Progenitor cell of endocrine pancreas (in vitro differentiated cells): ENCODE data around the gene PTCD1. TPM values are rescaled to one million over a fixed set of nuclear protein-coding genes. Genes with fewer than 3 reads are reported as not detected.
"Not testable (repeated sequence)": the region's sequence is repeated elsewhere in the genome, so short reads cannot be mapped to it uniquely, and the experiment has no call there.

ENCODE experiments used
- DNase-seq: peaks from one replicate; pipeline ENCODE4 v3.0.0; 2021; ENCODE audit warnings: low spot score; ENCODE audit not compliant: unreplicated experiment
- H3K27ac Mint-ChIP-seq: 2 replicates; pipeline ENCODE4 v1.8.0; 2021; ENCODE audit warnings: mild to moderate bottlenecking, moderate library complexity, mixed read lengths
- H3K27me3 Mint-ChIP-seq: 2 replicates; pipeline ENCODE4 v1.8.0; 2021; ENCODE audit warnings: mixed read lengths
- H3K36me3 Mint-ChIP-seq: 2 replicates; pipeline ENCODE4 v1.8.0; 2022; ENCODE audit warnings: mixed read lengths; ENCODE audit not compliant: insufficient read depth
- H3K4me1 Mint-ChIP-seq: 2 replicates; pipeline ENCODE4 v1.8.0; 2021; ENCODE audit warnings: low read depth, mixed read lengths
- H3K4me3 Mint-ChIP-seq: 2 replicates; pipeline ENCODE4 v1.8.0; 2021; ENCODE audit warnings: low read depth, mild to moderate bottlenecking, moderate library complexity, mixed read lengths
- H3K9me3 Mint-ChIP-seq: 2 replicates; pipeline ENCODE4 v1.8.0; 2021; ENCODE audit warnings: low read depth, mixed read lengths
- total RNA-seq: library from RNA; stranded (reverse); gene quantifications from 2 replicates; pipeline ENCODE4 v1.2.1, GENCODE V29; 2021
- TF ChIP-seq, protein P1 (sequence below): fragments of 200-600 bp; sonication (generic); IDR thresholded peaks from one replicate; pipeline ENCODE4 v1.5.0; 2021; ENCODE audit warnings: antibody characterized with exemption, mild to moderate bottlenecking; ENCODE audit not compliant: unreplicated experiment

The PTCD1 gene
- total RNA-seq, 1 donor from 2014 or later, result 16.8 TPM

DNA sequence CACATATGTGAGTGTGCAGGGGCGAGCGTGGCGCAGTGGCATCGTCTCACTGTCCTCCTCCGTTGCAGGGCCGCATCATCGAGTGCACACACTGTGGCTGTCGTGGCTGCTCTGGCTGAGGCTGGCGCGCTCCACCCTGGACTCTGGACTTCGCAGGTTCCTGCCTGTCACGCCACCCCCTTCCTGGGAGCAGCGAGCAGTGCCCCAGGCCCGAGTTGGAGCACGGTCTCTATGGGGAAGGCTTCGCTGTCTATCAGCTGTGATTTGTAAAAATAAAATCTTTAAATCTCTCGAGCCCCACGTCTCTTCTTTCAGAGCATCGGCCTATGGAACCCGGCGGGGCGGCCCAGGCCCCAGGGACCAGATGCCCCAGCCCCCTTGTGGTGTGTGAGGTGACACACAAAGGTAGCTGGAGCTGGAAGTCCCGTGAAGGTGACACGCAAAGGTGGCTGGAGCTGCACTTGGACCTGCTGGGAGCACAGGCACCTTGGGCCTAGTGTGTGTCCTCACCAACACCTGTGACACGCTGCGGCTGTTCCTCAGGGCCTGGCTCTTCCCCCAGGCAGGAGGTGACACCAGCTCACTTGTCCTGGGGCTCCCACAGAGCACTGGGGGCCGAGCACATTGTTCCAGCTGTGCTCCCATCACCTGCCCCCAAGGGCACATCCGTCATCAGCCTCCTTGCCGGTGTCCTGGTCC is 19.1 kb downstream of the PTCD1 start:
- no peaks in the 10 kb centered on the region for H3K4me1 Mint-ChIP-seq
- no peaks in the 10 kb centered on the region for H3K27me3 Mint-ChIP-seq
- TF ChIP-seq, protein P1, sequence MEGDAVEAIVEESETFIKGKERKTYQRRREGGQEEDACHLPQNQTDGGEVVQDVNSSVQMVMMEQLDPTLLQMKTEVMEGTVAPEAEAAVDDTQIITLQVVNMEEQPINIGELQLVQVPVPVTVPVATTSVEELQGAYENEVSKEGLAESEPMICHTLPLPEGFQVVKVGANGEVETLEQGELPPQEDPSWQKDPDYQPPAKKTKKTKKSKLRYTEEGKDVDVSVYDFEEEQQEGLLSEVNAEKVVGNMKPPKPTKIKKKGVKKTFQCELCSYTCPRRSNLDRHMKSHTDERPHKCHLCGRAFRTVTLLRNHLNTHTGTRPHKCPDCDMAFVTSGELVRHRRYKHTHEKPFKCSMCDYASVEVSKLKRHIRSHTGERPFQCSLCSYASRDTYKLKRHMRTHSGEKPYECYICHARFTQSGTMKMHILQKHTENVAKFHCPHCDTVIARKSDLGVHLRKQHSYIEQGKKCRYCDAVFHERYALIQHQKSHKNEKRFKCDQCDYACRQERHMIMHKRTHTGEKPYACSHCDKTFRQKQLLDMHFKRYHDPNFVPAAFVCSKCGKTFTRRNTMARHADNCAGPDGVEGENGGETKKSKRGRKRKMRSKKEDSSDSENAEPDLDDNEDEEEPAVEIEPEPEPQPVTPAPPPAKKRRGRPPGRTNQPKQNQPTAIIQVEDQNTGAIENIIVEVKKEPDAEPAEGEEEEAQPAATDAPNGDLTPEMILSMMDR, result no peak
- no peak overlapping the region for H3K4me3 Mint-ChIP-seq
- no peak for DNase-seq
- H3K27ac Mint-ChIP-seq, result no peak overlapping the region
- H3K9me3 Mint-ChIP-seq, result no peaks in the 10 kb centered on the region
- H3K36me3 Mint-ChIP-seq, result peaks cover 24% of the 10 kb centered on the region

DNA sequence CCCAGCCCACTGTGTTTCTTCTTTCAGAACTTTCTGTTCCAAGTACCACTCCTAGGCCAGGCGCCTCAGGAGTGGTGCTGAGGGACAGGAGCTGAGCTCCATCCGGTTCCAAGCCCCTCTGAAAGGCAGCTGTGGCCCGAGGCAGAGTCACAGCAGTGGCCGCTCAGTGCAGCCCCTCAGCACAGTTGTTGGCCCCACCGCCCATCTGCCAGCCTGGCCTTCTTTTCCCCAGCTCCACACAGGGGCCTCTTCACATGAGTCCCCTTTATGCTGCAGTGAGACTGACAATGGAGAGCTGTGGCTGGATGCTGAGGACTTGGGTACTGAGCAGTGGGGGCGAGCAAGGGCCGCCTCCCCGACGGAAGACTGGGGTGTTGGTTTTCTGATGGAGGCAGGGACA is 20.3 kb downstream of the PTCD1 start:
- peaks cover 25% of the 10 kb centered on the region for H3K36me3 Mint-ChIP-seq
- H3K4me1 Mint-ChIP-seq, result no peaks in the 10 kb centered on the region
- DNase-seq, result no peak
- H3K27ac Mint-ChIP-seq, result no peak overlapping the region
- no peaks in the 10 kb centered on the region for H3K9me3 Mint-ChIP-seq
- H3K4me3 Mint-ChIP-seq, result no peak overlapping the region
- H3K27me3 Mint-ChIP-seq, result no peaks in the 10 kb centered on the region
- TF ChIP-seq, protein P1, result no peak

DNA sequence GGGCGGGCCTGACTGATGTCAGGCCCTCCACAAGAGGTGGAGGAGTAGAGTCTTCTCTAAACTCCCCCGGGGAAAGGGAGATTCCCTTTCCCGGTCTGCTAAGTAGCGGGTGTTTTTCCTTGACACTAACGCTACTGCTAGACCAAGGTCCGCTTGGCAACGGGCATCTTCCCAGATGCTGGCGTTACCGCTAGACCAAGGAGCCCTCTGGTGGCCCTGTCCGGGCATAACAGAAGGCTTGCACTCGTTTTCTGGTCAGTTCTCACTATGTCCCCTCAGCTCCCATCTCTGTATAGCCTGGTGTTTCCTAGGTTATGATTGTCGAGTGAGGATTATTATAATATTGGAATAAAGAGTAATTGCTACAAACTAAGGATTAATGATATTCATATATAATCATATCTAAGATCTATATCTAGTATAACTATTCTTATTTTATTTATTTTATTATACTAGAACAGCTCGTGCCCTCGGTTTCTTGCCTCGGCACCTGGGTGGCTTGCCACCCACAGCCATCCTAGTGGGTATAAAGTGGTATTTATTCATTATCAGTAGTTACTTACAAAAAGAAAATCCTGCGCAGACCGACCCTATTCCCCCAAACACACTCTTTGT is 23.0 kb downstream of the PTCD1 start:
- H3K4me3 Mint-ChIP-seq, H3K4me1 Mint-ChIP-seq, H3K9me3 Mint-ChIP-seq, DNase-seq, H3K27ac Mint-ChIP-seq, H3K27me3 Mint-ChIP-seq: not testable (repeated sequence)
- TF ChIP-seq, protein P1, result peak; percentile 62
- H3K36me3 Mint-ChIP-seq, result peaks cover 32% of the 10 kb centered on the region

DNA sequence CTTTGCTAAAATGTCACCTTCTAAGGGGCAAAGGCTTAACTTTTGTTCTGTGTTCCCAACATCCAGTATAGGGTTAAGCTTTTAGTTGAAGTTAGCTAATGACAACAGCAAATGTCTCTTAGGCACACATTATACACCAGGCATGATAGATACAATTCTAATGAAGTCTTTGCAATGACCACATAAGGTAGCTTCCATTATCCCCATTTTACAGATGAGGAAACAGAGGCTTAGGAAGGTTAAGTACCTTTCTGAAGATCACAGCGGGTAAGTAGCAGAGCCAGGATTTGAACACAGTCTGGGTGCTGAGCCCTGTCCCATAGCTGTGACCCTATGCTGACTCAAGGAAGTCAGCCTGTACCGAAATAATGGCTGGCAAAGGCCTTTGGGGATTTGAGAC is 28.0 kb downstream of the PTCD1 start:
- H3K27ac Mint-ChIP-seq, result peak overlapping the region; percentile 44
- no peaks in the 10 kb centered on the region for H3K9me3 Mint-ChIP-seq

DNA sequence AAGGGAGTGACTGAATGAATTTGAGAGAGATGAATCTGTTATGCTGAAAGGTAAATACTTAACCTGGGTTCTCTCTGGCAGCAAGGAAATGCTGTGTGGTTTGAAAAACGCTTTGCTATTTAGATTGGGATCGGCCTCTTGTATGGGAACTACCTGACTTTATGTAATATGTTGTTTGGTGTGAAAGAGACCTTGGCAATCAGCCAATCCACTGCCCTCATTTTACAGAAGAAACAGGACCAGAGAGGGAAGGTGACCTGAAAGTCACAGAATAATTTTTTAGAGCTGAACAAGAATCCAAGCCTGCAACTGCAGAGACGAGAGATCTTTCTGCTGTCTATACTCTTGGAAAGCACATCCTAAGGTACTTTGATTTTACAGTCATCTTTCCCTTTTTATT is 28.8 kb downstream of the PTCD1 start:
- peaks cover 27% of the 10 kb centered on the region for H3K4me1 Mint-ChIP-seq
- H3K9me3 Mint-ChIP-seq, result no peaks in the 10 kb centered on the region
- TF ChIP-seq, protein P1, result no peak
- DNase-seq, result no peak
- H3K4me3 Mint-ChIP-seq, result peak overlapping the region; percentile 93
- H3K36me3 Mint-ChIP-seq, result peaks cover 16% of the 10 kb centered on the region
- H3K27ac Mint-ChIP-seq, result peak overlapping the region; percentile 100
- no peaks in the 10 kb centered on the region for H3K27me3 Mint-ChIP-seq

More for the DNA sequence above, 28.0 kb downstream of the PTCD1 start:
- H3K4me3 Mint-ChIP-seq, result peak overlapping the region; percentile 93
- no peak for DNase-seq
- TF ChIP-seq, protein P1, result no peak
- no peaks in the 10 kb centered on the region for H3K27me3 Mint-ChIP-seq
- peaks cover 21% of the 10 kb centered on the region for H3K36me3 Mint-ChIP-seq
- H3K4me1 Mint-ChIP-seq, result peaks cover 27% of the 10 kb centered on the region
